ENCODE data around the gene CAMK4.

- TF ChIP-seq CTCF (IDR thresholded peaks at IDR 0.05), result no peak
- no peak for TF ChIP-seq EP300 (IDR thresholded peaks at IDR 0.05)
Measured at GRCh38 chr5:111194053-111194452, 30.1 kb upstream of the CAMK4 start.
